Measurements from ENCODE around the gene USP21.

USP21 gene

DNA sequence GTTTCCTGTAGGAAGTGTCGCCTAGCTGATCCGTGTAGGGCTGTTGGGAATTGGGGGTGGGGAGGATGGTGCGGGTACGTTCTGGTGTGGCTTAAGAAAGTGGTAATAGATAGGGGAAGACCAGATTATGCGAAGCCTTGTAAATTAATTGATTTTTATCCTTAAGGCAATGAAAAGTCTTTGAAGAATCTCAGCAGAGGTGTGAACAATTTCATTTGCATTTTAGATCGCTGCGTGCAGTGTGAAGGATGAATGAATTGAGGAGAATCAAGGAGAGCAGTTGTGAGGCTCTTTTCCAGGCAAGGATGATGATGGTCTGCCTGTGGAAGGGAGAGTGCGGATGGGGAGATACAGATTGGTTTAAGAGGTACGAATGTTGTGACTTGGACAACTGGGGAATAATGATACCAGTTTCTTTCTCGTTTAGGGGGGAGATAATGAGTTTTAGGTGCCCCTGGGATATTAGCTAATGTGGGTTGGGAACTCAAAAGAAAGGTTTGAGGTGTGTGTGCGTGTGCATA, 26.0 kb upstream of the USP21 start:
- TF ChIP-seq EGR1 (IDR thresholded peaks at IDR 0.05) (no peak), YY1 (IDR thresholded peaks at IDR 0.05; ENCODE audit: low read depth) (no peak)

DNA sequence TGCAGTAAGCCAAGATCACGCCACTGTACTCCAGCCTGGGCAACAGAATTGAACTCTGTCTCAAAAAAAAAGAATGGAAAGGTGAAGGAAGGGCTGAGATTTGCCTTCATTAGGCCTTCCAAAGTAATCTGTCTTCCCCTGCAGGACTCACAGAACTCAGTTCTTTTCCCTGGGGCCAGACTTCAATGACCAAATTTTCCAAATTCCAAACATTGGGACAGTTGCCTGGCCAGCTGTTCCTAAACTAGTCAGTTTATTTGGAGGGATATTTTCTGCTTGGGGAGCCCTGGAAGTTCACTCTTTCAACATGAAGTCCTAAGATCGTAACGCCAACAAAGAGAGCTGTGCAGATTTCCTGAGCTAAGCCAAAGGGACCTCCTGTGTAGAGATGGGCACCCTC, 21.4 kb upstream of the USP21 start:
- TF ChIP-seq TCF12 (IDR thresholded peaks at IDR 0.05; ENCODE audit: low read depth) (no peak), CREB1 (IDR thresholded peaks at IDR 0.05; ENCODE audit: low read depth) (no peak), EGR1 (IDR thresholded peaks at IDR 0.05) (no peak), NFIC (IDR thresholded peaks at IDR 0.05) (no peak), FOXM1 (IDR thresholded peaks at IDR 0.05; ENCODE audit: borderline replicate concordance, low read depth) (no peak), TAF1 (IDR thresholded peaks at IDR 0.05; ENCODE audit: low read depth) (no peak), YY1 (IDR thresholded peaks at IDR 0.05; ENCODE audit: low read depth) (no peak)
- TF ChIP-seq, protein P1, sequence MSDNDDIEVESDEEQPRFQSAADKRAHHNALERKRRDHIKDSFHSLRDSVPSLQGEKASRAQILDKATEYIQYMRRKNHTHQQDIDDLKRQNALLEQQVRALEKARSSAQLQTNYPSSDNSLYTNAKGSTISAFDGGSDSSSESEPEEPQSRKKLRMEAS (IDR thresholded peaks at IDR 0.05), result no peak
- TF ChIP-seq, protein P2, sequence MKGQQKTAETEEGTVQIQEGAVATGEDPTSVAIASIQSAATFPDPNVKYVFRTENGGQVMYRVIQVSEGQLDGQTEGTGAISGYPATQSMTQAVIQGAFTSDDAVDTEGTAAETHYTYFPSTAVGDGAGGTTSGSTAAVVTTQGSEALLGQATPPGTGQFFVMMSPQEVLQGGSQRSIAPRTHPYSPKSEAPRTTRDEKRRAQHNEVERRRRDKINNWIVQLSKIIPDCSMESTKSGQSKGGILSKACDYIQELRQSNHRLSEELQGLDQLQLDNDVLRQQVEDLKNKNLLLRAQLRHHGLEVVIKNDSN (IDR thresholded peaks at IDR 0.05), result no peak
- TF ChIP-seq, protein P3, sequence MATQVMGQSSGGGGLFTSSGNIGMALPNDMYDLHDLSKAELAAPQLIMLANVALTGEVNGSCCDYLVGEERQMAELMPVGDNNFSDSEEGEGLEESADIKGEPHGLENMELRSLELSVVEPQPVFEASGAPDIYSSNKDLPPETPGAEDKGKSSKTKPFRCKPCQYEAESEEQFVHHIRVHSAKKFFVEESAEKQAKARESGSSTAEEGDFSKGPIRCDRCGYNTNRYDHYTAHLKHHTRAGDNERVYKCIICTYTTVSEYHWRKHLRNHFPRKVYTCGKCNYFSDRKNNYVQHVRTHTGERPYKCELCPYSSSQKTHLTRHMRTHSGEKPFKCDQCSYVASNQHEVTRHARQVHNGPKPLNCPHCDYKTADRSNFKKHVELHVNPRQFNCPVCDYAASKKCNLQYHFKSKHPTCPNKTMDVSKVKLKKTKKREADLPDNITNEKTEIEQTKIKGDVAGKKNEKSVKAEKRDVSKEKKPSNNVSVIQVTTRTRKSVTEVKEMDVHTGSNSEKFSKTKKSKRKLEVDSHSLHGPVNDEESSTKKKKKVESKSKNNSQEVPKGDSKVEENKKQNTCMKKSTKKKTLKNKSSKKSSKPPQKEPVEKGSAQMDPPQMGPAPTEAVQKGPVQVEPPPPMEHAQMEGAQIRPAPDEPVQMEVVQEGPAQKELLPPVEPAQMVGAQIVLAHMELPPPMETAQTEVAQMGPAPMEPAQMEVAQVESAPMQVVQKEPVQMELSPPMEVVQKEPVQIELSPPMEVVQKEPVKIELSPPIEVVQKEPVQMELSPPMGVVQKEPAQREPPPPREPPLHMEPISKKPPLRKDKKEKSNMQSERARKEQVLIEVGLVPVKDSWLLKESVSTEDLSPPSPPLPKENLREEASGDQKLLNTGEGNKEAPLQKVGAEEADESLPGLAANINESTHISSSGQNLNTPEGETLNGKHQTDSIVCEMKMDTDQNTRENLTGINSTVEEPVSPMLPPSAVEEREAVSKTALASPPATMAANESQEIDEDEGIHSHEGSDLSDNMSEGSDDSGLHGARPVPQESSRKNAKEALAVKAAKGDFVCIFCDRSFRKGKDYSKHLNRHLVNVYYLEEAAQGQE (IDR thresholded peaks at IDR 0.05; ENCODE audit: low read depth), result no peak

DNA sequence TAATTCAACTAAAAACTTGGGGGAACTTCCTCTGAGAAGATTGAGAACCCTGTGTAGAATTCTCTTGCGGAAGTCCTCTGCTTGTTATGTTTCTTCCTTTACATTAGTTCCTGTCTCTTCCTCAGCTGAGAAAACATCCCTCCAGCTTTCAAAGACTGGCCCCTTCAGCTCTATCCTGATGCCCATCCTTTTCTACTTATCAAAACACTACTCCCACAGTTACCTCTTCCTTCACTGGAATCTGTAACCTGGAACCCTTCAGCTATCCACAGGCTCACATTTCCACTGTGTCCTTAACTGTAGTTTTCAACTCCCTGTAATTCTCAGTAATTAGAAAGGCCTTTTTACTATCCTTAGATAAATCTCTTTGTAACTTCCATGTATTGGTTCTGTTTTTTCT, 20.9 kb upstream of the USP21 start:
- TF ChIP-seq, protein P2 (IDR thresholded peaks at IDR 0.05), result no peak
- TF ChIP-seq CREB1 (IDR thresholded peaks at IDR 0.05; ENCODE audit: low read depth), result no peak
- no peak for TF ChIP-seq YY1 (IDR thresholded peaks at IDR 0.05; ENCODE audit: low read depth)
- no peak for TF ChIP-seq RAD21 (IDR thresholded peaks at IDR 0.05; ENCODE audit: low read depth)
- TF ChIP-seq, protein P1 (IDR thresholded peaks at IDR 0.05), result no peak
- TF ChIP-seq FOXM1 (IDR thresholded peaks at IDR 0.05; ENCODE audit: borderline replicate concordance, low read depth), result no peak
- TF ChIP-seq TAF1 (IDR thresholded peaks at IDR 0.05; ENCODE audit: low read depth), result no peak
- no peak for TF ChIP-seq CEBPB (IDR thresholded peaks at IDR 0.05)
- no peak for TF ChIP-seq EGR1 (IDR thresholded peaks at IDR 0.05)

DNA sequence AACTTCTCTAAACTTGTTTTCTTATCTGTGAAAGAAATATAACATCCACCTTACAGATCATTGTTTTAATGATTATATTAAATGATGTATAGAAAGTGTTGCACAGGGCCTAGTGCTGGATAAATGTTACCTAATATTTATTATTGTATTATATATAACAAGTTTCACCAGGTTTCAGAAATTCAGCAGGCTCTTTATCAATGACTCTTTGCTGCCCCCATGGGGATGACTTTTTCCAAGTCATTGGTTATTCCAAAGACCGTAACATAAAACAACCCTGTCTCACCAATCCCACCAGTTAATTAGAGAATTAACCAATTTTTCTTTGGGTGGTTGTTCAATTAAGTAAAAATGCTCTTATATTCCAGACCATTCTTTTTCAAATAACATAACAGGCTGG, 19.5 kb upstream of the USP21 start:
- TF ChIP-seq, protein P3 (IDR thresholded peaks at IDR 0.05; ENCODE audit: low read depth), result no peak
- TF ChIP-seq CEBPB (IDR thresholded peaks at IDR 0.05), result no peak
- no peak for TF ChIP-seq YY1 (IDR thresholded peaks at IDR 0.05; ENCODE audit: low read depth)
- TF ChIP-seq, protein P2 (IDR thresholded peaks at IDR 0.05), result no peak
- no peak for TF ChIP-seq TCF12 (IDR thresholded peaks at IDR 0.05; ENCODE audit: low read depth)
- no peak for TF ChIP-seq ZBTB7A (IDR thresholded peaks at IDR 0.05; ENCODE audit: low read depth)
- peak; percentile 46 for TF ChIP-seq RAD21 (IDR thresholded peaks at IDR 0.05; ENCODE audit: low read depth)
- no peak for TF ChIP-seq NFIC (IDR thresholded peaks at IDR 0.05)

DNA sequence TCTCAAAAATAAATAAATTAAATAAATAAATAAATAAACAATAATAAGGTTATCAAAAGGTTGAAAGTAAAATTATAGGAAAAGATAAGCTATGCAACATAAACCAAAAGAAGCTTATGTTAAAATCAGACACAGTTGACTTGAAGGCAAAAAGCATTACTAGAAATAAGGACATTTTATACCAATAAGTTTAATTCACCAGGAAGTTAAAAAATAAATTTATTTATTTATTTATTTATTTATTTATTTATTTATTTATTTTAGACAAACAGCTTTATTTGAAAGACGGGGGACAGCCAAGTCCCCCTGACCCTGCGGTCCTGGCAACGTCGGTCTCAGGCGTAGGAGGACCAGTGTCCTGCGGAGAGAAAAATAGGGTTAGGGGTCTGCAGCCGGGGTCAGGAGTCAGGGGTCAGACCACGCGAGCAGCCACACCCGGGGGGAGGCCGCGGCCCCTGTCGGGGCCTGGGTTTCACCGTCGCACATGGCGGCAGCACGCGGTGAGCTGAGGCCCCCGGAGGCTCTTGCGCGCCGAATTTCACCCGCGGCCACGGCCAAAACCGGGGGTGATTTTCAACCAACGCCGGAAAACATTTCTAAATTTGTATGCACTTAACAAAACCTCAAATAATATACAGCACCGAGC, 18.4 kb upstream of the USP21 start:
- TF ChIP-seq FOXM1 (IDR thresholded peaks at IDR 0.05; ENCODE audit: borderline replicate concordance, low read depth) (no peak), TCF12 (IDR thresholded peaks at IDR 0.05; ENCODE audit: low read depth) (no peak), NFIC (IDR thresholded peaks at IDR 0.05) (no peak), TAF1 (IDR thresholded peaks at IDR 0.05; ENCODE audit: low read depth) (no peak), TEAD4 (IDR thresholded peaks at IDR 0.05) (no peak), RAD21 (IDR thresholded peaks at IDR 0.05; ENCODE audit: low read depth) (no peak), CEBPB (IDR thresholded peaks at IDR 0.05) (no peak), CREB1 (IDR thresholded peaks at IDR 0.05; ENCODE audit: low read depth) (no peak), ZBTB7A (IDR thresholded peaks at IDR 0.05; ENCODE audit: low read depth) (no peak), EGR1 (IDR thresholded peaks at IDR 0.05) (no peak), YY1 (IDR thresholded peaks at IDR 0.05; ENCODE audit: low read depth) (no peak)
- TF ChIP-seq, protein P1 (IDR thresholded peaks at IDR 0.05), result no peak
- TF ChIP-seq, protein P2 (IDR thresholded peaks at IDR 0.05), result no peak

Data from Ishikawa (cell line).